Subcutaneous abdominal adipose tissue (tissue), 5 donors: Measurements from ENCODE around the gene SH3BP5L.
A peak's percentile ranks its signal among the peaks of the same experiment; 100 is the strongest.
"Not testable (repeated sequence)": the region's sequence is repeated elsewhere in the genome, so short reads cannot be mapped to it uniquely, and the experiment has no call there.

Source experiments
- H3K27ac ChIP-seq: one replicate; pipeline ENCODE4 v1.7.0; 2013; ENCODE audit warnings: low read depth, mild to moderate bottlenecking, inconsistent platforms, low read length, moderate library complexity
- H3K27me3 ChIP-seq, 5 donors: one replicate each; pipeline ENCODE4 v1.7.0; 2013; ENCODE audit warnings: low read length in 5 of 5, inconsistent platforms in 1 of 5; ENCODE audit not compliant: control insufficient read depth in 5 of 5, insufficient read depth in 4 of 5
- H3K36me3 ChIP-seq, 5 donors: one replicate each; pipeline ENCODE4 v1.7.0; 2013; ENCODE audit warnings: low read length in 5 of 5; ENCODE audit not compliant: control insufficient read depth in 5 of 5, insufficient read depth in 5 of 5
- H3K4me1 ChIP-seq, 5 donors: one replicate each; pipeline ENCODE4 v1.7.0; 2013; ENCODE audit warnings: low read length in 5 of 5, mild to moderate bottlenecking in 3 of 5, moderate library complexity in 1 of 5; ENCODE audit not compliant: control insufficient read depth in 5 of 5, insufficient read depth in 5 of 5
- H3K4me3 ChIP-seq, 5 donors: one replicate each; pipeline ENCODE4 v1.7.0; 2013; ENCODE audit warnings: low read length in 5 of 5, low read depth in 1 of 5
- H3K9ac ChIP-seq, 5 donors: one replicate each; pipeline ENCODE4 v1.7.0; 2013; ENCODE audit warnings: low read length in 5 of 5, mild to moderate bottlenecking in 4 of 5, moderate library complexity in 3 of 5
- H3K9me3 ChIP-seq, 5 donors: one replicate each; pipeline ENCODE4 v1.7.0; 2013; ENCODE audit warnings: low read length in 5 of 5; ENCODE audit not compliant: control insufficient read depth in 5 of 5
- donor health status: healthy.
- donor health status: healthy.
- donor health status: healthy.
- donor health status: healthy.
- donor health status: healthy.

The SH3BP5L gene

DNA sequence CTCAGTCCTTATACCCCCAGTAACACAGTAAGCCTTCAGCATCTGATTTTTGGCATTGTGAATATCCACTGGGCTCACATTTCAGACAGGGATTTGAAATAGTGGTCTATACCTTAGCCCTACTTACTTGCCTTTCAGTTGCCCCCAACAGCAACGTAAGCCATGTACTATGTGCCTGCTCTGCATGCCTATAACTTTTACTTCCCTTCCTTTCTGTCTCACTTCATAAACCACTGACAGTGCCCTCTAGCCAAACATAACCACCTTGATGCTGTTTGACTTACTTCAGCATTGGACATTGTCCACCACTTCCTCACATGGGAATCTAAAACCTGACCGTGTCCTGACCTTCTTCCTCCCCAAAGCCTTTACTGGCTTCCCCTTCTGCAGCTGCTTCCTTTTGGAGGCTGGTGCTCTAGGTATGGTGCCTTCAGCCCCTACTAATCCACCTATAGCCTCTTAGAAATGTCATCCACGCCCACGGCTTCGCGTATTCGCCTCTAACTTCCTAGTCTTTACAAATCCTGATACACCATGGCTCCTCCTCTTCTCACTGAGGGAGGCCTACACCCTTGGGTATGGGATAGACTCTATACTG lies 8.7 kb upstream of the SH3BP5L start:
- H3K9me3 ChIP-seq, result no peaks in the 10 kb centered on the region
- no peak overlapping the region for H3K27ac ChIP-seq
- H3K4me1 ChIP-seq, result peaks cover 2 to 29% (median 15%) of the 10 kb centered on the region in 5 donors
- no peaks in the 10 kb centered on the region for H3K27me3 ChIP-seq
- no peak overlapping the region for H3K4me3 ChIP-seq
- H3K9ac ChIP-seq, result peak overlapping the region in 1 of 5 donors; percentile 42
- H3K36me3 ChIP-seq, result no peaks in the 10 kb centered on the region

DNA sequence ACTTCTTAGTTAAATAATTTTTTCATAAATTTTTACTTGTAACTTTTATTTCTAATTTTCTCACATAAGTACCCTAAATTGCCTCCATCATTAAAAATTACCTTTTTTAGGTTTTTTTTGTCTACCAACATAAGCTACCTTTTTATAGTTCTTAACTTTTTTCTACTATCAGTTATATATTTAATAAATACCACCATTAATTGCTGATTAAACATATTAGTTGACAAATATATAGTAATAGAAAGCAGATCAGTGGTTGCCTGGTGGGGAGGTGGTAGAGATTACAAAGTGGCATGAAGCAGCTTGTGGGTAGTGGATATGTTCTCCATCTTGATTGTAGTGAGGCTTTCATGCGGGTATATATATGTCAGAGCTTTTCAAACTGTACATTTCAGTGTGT lies 6.1 kb upstream of the SH3BP5L start:
- peaks cover 0 to 18% (median 6%) of the 10 kb centered on the region in 5 donors for H3K4me1 ChIP-seq
- no peak overlapping the region for H3K27ac ChIP-seq
- no peaks in the 10 kb centered on the region for H3K9me3 ChIP-seq
- no peak overlapping the region for H3K4me3 ChIP-seq
- no peak overlapping the region for H3K9ac ChIP-seq
- no peaks in the 10 kb centered on the region for H3K36me3 ChIP-seq
- no peaks in the 10 kb centered on the region for H3K27me3 ChIP-seq

DNA sequence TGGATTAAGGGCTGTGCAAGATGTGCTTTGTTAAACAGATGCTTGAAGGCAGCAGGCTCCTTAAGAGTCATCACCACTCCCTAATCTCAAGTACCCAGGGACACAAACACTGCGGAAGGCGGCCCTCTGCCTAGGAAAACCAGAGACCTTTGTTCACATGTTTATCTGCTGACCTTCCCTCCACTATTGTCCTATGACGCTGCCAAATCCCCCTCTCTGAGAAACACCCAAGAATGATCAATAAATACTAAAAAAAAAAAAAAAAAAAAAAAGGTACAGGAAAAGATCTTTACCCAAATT lies 5.0 kb upstream of the SH3BP5L start:
- not testable (repeated sequence) for H3K27ac ChIP-seq, H3K9ac ChIP-seq, H3K36me3 ChIP-seq, H3K9me3 ChIP-seq, H3K27me3 ChIP-seq, H3K4me3 ChIP-seq
- H3K4me1 ChIP-seq, result peaks cover 0 to 24% (median 9%) of the 10 kb centered on the region in 5 donors

DNA sequence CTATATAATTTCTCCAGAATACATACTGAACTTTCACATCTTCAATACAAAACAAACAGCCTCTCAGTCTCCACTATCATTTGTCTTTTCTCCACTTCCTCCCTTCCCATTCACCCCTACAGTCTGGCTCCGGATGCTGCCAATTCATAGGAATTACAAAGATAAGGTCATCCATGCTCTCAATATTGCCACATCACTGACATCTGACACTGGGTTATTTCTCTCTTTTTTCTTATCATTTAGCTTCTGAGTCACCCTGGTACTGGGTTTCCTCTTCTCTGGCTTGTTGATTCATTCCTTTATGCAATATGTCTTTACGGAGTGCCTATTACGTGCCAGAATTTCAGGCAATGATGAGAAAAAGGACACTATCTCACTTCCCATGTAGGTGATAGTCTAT lies 3.1 kb upstream of the SH3BP5L start:
- no peaks in the 10 kb centered on the region for H3K27me3 ChIP-seq

DNA sequence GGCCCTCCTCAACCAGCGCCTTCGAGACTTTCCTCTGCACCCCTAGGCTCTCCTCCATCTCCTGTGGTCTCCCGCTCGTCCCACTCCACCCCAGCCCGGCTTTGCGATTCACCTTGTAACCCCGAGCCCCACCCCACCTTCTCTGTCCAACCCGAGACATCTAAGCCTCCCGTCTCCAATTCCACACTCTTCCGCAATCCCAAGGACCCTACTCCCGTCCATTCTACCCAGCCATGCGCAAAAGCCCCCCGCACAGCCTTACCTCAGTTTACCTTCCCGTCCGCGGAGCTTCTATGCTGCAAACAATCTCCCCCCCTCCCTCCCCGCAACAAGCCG lies 174 bp downstream of the SH3BP5L start:
- H3K27ac ChIP-seq, result peak overlapping the region; percentile 92
- H3K36me3 ChIP-seq, result peaks cover 3 to 37% (median 17%) of the 10 kb centered on the region in 5 donors
- peak overlapping the region; percentile 81 to 97 (median 95) for H3K9ac ChIP-seq
- peak overlapping the region; percentile 85 to 99 (median 89) for H3K4me3 ChIP-seq
- H3K9me3 ChIP-seq, result no peaks in the 10 kb centered on the region
- no peaks in the 10 kb centered on the region for H3K27me3 ChIP-seq
- peaks cover 16 to 61% (median 54%) of the 10 kb centered on the region in 5 donors for H3K4me1 ChIP-seq

More for the DNA sequence above, 3.1 kb upstream of the SH3BP5L start:
- H3K36me3 ChIP-seq, result peaks cover 0 to 7% (median under 1%) of the 10 kb centered on the region in 5 donors
- H3K9me3 ChIP-seq, result no peaks in the 10 kb centered on the region
- peaks cover 8 to 30% (median 23%) of the 10 kb centered on the region in 5 donors for H3K4me1 ChIP-seq
- no peak overlapping the region for H3K9ac ChIP-seq
- no peak overlapping the region for H3K4me3 ChIP-seq
- H3K27ac ChIP-seq, result no peak overlapping the region

DNA sequence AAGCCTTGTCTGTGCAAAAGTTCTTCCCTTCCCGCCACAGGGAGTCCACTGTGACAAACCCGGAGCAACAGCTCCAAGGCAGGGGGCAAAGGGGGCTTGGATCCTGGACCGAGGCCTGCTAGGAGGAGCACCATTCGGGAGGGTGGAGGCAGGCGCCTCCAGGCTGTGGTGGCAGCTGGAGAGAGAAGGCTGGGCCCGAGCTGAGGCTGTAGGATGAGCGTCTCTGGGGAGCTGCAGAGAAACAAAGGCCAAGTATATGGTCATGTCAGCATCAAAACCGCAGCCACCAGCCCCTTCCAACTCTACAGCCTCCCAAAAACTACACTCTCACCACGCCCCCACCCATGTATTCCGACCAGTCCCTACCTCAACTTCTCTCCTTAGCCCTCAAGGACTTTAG lies 579 bp downstream of the SH3BP5L start:
- Histone ChIP-seq H3K4me1 (peaks cover 16 to 66% (median 58%) of the 10 kb centered on the region in 5 donors), H3K27ac (peak overlapping the region; percentile 92), H3K4me3 (peak overlapping the region; percentile 85 to 99 (median 89)), H3K36me3 (peaks cover 3 to 41% (median 21%) of the 10 kb centered on the region in 5 donors), H3K9ac (peak overlapping the region; percentile 81 to 97 (median 95)), H3K9me3 (no peaks in the 10 kb centered on the region), H3K27me3 (no peaks in the 10 kb centered on the region)

DNA sequence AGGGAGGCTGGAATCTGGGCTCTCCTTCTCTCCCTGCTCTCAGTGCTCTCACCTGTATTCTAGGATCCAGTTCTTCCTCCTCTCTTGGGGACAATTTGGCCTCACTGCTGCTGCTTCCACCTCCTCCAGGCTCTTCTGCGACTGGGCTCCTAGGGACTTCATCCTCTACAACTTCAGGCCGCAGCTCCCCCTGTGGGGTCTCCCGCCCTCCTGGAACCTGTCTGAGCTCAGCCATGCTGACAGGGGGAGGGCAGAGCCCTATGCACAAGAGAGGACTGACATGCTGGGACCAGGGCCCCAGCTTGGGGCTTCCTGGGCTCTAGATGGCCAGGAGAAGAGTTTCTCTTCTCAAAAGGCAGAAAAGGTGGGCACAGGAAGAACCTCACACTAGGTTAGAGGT lies 1.0 kb downstream of the SH3BP5L start:
- H3K9me3 ChIP-seq, result no peaks in the 10 kb centered on the region
- peaks cover 3 to 43% (median 24%) of the 10 kb centered on the region in 5 donors for H3K36me3 ChIP-seq
- H3K4me1 ChIP-seq, result peaks cover 16 to 67% (median 60%) of the 10 kb centered on the region in 5 donors
- H3K9ac ChIP-seq, result peak overlapping the region; percentile 81 to 97 (median 95)
- H3K27ac ChIP-seq, result peak overlapping the region; percentile 92
- H3K27me3 ChIP-seq, result no peaks in the 10 kb centered on the region
- peak overlapping the region; percentile 85 to 99 (median 89) for H3K4me3 ChIP-seq

DNA sequence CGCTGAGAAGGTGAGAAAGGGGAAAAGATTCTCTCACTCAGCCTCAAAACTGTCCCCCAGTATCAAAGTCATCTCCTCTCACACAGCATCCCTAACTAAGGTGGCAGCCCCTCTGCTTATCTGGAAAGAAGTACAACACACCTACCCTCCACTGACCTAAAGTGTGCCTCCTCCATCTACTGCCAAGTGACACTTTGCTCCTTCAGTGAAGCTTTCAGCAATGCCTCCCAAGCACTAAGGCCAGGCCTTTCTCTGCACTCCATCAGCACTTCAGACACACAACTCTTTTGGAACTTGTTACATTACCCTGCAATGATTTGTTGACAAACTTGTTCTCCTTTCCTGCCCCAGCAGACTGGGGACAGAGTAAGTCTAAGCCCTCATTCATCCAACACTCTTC lies 1.4 kb downstream of the SH3BP5L start:
- no peak overlapping the region for H3K27ac ChIP-seq
- H3K36me3 ChIP-seq, result peaks cover 3 to 43% (median 24%) of the 10 kb centered on the region in 5 donors
- H3K27me3 ChIP-seq, result no peaks in the 10 kb centered on the region
- H3K4me3 ChIP-seq, result peak overlapping the region in 4 of 5 donors; percentile 88 to 99 (median 93)
- no peaks in the 10 kb centered on the region for H3K9me3 ChIP-seq
- peak overlapping the region in 4 of 5 donors; percentile 81 to 97 (median 96) for H3K9ac ChIP-seq
- peaks cover 16 to 67% (median 60%) of the 10 kb centered on the region in 5 donors for H3K4me1 ChIP-seq

DNA sequence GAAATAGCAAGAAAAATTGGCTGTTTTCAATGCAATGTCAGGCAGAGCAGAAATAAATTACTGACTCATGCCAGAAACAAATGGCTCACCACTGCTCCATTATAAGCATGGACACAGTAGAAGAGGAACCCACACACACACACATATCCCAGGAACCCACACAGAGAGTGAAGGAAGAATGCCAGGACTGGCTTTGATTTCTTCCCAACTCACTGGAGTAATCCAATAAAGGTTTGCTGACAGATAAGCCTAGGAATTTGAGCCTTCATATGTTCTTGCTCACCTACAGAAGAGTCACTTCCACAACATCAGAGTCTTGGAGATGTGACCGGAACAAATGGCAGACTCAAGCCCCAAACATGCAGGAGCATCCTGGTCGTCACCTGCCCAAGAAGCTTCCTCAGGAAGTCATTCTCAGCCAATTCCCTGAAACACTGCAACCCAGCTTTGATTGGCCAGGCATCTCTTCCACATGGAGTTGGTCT lies 2.2 kb downstream of the SH3BP5L start:
- Histone ChIP-seq H3K36me3 (peaks cover 3 to 46% (median 28%) of the 10 kb centered on the region in 5 donors), H3K9me3 (no peaks in the 10 kb centered on the region), H3K27ac (no peak overlapping the region), H3K4me3 (peak overlapping the region in 4 of 5 donors; percentile 25 to 88 (median 31)), H3K4me1 (peaks cover 16 to 71% (median 66%) of the 10 kb centered on the region in 5 donors), H3K9ac (peak overlapping the region in 2 of 5 donors; percentile 35 to 95), H3K27me3 (no peaks in the 10 kb centered on the region)

DNA sequence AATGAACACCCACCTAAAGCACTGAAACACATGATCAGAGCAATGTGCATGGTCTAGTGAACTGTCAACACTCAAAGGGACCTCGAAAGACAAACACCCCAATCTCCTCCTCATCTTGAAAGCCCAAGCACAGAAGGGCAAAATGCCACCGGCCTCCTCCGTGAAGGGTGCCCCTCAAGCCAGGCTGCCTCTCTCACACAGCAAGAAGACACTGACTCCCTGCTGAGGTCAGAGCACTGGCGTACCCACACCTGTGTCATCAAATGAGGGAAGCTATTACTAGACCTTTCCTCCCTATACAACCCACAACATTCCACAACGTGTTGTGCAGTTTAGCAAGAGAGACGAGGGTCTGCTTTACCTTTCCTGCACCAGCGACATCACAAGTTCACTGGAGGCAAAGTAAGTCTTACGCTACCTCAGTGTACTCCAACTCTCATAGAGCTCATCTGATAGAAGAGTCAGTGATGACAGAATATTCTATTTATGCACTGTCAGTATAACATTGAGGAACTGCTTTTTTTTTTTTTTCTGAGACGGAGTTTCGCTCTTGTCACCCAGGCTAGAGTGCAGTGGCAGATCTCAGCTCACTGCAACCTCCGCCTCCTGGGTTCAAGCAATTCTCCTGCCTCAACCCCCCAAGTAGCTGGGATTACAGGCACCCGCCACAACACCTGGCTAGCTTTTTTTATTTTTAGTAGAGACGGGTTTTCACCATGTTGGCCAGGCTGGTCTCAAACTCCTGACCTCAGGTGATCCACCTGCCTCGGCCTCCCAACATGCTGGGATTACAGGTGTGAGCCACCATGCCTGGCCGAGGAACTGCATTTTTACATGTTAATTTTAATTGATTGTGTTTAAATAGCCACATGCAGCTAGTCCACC lies 3.3 kb downstream of the SH3BP5L start:
- H3K36me3 ChIP-seq, result peaks cover 3 to 54% (median 28%) of the 10 kb centered on the region in 5 donors

More for the DNA sequence above, 3.3 kb downstream of the SH3BP5L start:
- Histone ChIP-seq H3K27ac (no peak overlapping the region), H3K9me3 (no peaks in the 10 kb centered on the region), H3K27me3 (no peaks in the 10 kb centered on the region), H3K4me3 (peak overlapping the region in 1 of 5 donors; percentile 22), H3K9ac (peak overlapping the region in 1 of 5 donors; percentile 35), H3K4me1 (peaks cover 16 to 73% (median 66%) of the 10 kb centered on the region in 5 donors)
